Fibroblast of lung (primary cell): ENCODE data around the gene RBM20. TPM values are rescaled to one million over a fixed set of nuclear protein-coding genes. Genes with fewer than 3 reads are reported as not detected.

Source experiments
- DNase-seq, 2 donors: peaks; one replicate each; pipeline versions ENCODE4 v3.0.0 to v3.0.0-alpha.2; 2010; ENCODE audit warnings: low read depth in 2 of 2
- H2AFZ ChIP-seq: 2 replicates; pipeline ENCODE4 v1.5.1; 2012; ENCODE audit warnings: low read length, control low read depth, inconsistent platforms
- H3K27ac ChIP-seq: 2 replicates; pipeline ENCODE4 v1.5.1; 2011; ENCODE audit warnings: low read length, control low read depth; ENCODE audit not compliant: insufficient read depth
- H3K27me3 ChIP-seq: 2 replicates; pipeline ENCODE4 v1.5.1; 2011; ENCODE audit warnings: mild to moderate bottlenecking, low read length; ENCODE audit not compliant: control insufficient read depth, insufficient read depth
- H3K36me3 ChIP-seq: 2 replicates; pipeline ENCODE4 v1.5.1; 2011; ENCODE audit warnings: low read length; ENCODE audit not compliant: control insufficient read depth, insufficient read depth
- H3K4me1 ChIP-seq: 2 replicates; pipeline ENCODE4 v1.5.1; 2011; ENCODE audit warnings: low read length; ENCODE audit not compliant: control insufficient read depth, insufficient read depth; ENCODE audit errors: extremely low read depth
- H3K4me2 ChIP-seq: 2 replicates; pipeline ENCODE4 v1.5.1; 2011; ENCODE audit warnings: low read length, control low read depth; ENCODE audit not compliant: insufficient read depth; ENCODE audit errors: extremely low read depth
- H3K4me3 ChIP-seq, 4 experiments: fragments of 200-600 bp in 1 of 4; sonication (generic) in 1 of 4; replicated peaks in 1 of 4; 2 replicates each; pipeline ENCODE4 v1.5.1; 2011 to 2016; ENCODE audit warnings: low read length in 4 of 4, low read depth in 3 of 4, mild to moderate bottlenecking in 3 of 4, control low read depth in 2 of 4, inconsistent platforms in 1 of 4, mixed read lengths in 1 of 4; ENCODE audit not compliant: insufficient read depth in 1 of 4; ENCODE audit errors: control extremely low read depth in 1 of 4
- H3K79me2 ChIP-seq: 2 replicates; pipeline ENCODE4 v1.5.1; 2012; ENCODE audit warnings: mild to moderate bottlenecking, low read length, inconsistent platforms; ENCODE audit not compliant: control insufficient read depth, insufficient read depth
- H3K9ac ChIP-seq: 2 replicates; pipeline ENCODE4 v1.5.1; 2011; ENCODE audit warnings: mild to moderate bottlenecking, low read length, control low read depth; ENCODE audit not compliant: insufficient read depth
- H3K9me3 ChIP-seq: 2 replicates; pipeline ENCODE4 v1.5.1; 2012; ENCODE audit warnings: low read depth, low read length; ENCODE audit not compliant: control insufficient read depth, insufficient read depth
- H4K20me1 ChIP-seq: 2 replicates; pipeline ENCODE4 v1.5.1; 2011; ENCODE audit warnings: low read length; ENCODE audit not compliant: control insufficient read depth, insufficient read depth; ENCODE audit errors: extremely low read depth
- CTCF ChIP-seq, 2 donors: IDR thresholded peaks in 1 of 2; conservative IDR thresholded peaks in 1 of 2; 1 replicate in 1 of 2; 2 replicates in 1 of 2; pipeline ENCODE4 v1.5.1; 2011 to 2012; ENCODE audit warnings: low read length in 2 of 2, control low read depth in 1 of 2, inconsistent platforms in 1 of 2, low read depth in 1 of 2, mild to moderate bottlenecking in 1 of 2
- EZH2 ChIP-seq: IDR thresholded peaks from 2 replicates; pipeline ENCODE4 v1.5.1; 2012; ENCODE audit warnings: low read length, control low read depth, mild to moderate bottlenecking; ENCODE audit errors: missing control alignments
- polyA plus RNA-seq, 2 donors: library from polyadenylated mRNA; depleted of rRNA in 1 of 2; stranded (reverse) in 1 of 2; unstranded in 1 of 2; fragments of >200 nt; gene quantifications; 2 replicates each; pipeline ENCODE4 v1.2.1, GENCODE V29; 2011 to 2012; ENCODE audit warnings: missing spikeins in 1 of 2
- total RNA-seq: library from RNA; depleted of rRNA; stranded (reverse); fragments of >200 nt; gene quantifications from 2 replicates; pipeline ENCODE4 v1.2.1, GENCODE V29; 2014

The RBM20 gene
- total and polyA plus RNA-seq, 2 donors (not counting 1 experiment from before 2014, with no cell fraction given): under 0.01 to 0.05 TPM

DNA sequence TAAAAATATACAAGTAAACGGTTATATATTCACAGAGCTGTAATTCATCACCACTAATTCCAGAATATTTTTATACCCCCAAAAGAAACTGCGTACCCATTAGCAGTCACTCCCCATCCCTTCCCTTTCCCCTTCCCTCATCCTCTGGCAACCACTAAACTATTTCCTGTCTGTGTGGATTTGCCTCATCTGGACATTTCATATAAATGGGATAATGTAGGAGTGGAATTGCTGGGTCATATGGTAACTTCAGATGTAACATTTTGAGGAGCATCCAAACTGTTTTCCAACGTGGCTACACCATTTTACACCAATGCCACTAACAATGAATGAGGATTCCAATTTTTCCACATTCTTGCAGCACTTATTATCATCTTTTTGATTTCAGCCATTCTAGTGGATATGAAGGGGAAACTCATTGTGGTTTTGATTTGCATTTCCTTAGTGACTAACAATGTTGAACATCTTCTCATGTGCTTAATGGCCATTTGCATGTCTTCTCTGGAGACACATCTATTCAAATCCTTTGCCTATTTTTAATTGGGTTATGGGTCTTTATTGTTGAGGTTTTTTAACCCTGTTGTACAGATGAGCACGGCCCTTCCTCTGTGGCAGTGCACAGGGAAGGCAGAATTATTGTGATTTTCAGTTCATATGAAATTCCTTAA, 79.2 kb downstream of the RBM20 start:
- H3K4me2 ChIP-seq: no peak overlapping the region
- H2AFZ ChIP-seq: no peak overlapping the region
- TF ChIP-seq CTCF (conservative IDR thresholded peaks at IDR 0.05 in 1 of 2, IDR thresholded peaks at IDR 0.05 in 1 of 2; ENCODE audit: low read depth in 1 of 2, low read length in 2 of 2) (no peak), EZH2 (no peak)
- no peaks in the 10 kb centered on the region for H4K20me1 ChIP-seq
- H3K36me3 ChIP-seq: no peaks in the 10 kb centered on the region
- H3K9ac ChIP-seq: no peak overlapping the region
- H3K9me3 ChIP-seq: no peaks in the 10 kb centered on the region
- H3K4me1 ChIP-seq: no peaks in the 10 kb centered on the region
- no peaks in the 10 kb centered on the region for H3K79me2 ChIP-seq
- no peak for DNase-seq
- no peak overlapping the region for H3K4me3 ChIP-seq
- H3K27ac ChIP-seq: no peak overlapping the region
- H3K27me3 ChIP-seq: peaks cover 4% of the 10 kb centered on the region

DNA sequence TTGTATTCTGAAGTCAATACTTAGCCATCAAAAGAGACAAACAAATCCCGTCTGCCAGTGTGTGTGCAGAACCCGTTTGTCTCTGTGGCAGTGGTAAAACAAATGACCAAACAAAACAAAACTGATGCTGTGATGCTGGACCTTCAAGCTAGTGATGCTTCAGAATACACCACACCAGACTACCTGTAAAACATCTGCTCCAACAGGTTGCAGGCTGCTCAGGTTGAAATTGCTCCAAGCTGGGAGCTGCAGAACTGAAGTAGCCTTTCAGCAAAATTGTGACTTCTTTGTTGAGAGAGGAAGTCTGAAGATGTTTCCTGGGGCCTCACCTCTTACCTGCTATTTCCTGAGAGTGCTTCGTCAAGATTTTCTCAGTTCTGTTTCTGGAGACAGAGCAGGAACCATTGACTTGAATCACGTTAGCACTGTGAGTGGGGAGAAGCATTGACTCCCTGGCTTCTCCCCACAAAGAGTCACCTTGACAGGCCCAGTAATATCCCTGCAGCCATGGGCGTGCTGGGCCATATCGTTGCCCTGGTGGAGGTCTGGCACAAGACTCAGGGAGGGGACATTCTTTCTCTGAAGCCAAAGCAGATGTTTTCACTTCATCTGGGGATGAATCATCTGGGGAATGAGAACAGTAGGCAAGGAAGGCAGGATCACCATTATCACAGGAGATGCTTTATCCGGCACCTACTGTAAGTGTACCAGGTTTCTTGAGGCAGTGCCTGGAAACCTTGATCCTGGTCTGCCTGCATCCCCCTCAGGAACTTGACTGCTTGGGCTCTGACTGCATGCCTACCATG, 80.2 kb downstream of the RBM20 start:
- Histone ChIP-seq H3K4me2 (no peak overlapping the region), H2AFZ (no peak overlapping the region), H3K9me3 (no peaks in the 10 kb centered on the region), H3K27me3 (peaks cover 4% of the 10 kb centered on the region), H3K79me2 (no peaks in the 10 kb centered on the region), H4K20me1 (no peaks in the 10 kb centered on the region), H3K27ac (no peak overlapping the region), H3K9ac (no peak overlapping the region), H3K36me3 (no peaks in the 10 kb centered on the region), H3K4me1 (no peaks in the 10 kb centered on the region), H3K4me3 (no peak overlapping the region)
- no peak for DNase-seq
- TF ChIP-seq EZH2 (no peak), CTCF (conservative IDR thresholded peaks at IDR 0.05 in 1 of 2, IDR thresholded peaks at IDR 0.05 in 1 of 2; ENCODE audit: low read depth in 1 of 2, low read length in 2 of 2) (no peak)

DNA sequence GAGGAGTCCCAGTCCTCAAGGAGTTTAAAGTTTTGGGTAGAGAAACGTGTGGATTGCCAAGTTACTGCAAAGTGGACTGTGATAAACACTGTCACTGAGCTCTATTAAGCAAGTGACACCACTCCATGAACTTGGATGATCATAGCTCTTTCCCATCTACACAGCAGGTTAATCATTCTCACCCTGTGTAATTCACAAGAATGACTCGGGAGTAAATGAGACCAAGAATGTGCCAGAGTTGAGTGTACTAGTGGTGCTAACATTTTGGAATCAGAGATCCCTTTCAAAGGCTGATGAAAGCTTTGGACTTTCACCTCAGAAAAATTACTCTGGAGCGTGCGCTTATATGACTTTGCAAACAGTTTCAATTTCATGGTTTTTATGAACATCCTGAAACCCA, 80.8 kb downstream of the RBM20 start:
- no peaks in the 10 kb centered on the region for H3K4me1 ChIP-seq
- no peak overlapping the region for H3K4me3 ChIP-seq
- no peak overlapping the region for H3K4me2 ChIP-seq
- no peaks in the 10 kb centered on the region for H3K9me3 ChIP-seq
- H3K9ac ChIP-seq: no peak overlapping the region
- TF ChIP-seq EZH2 (no peak), CTCF (conservative IDR thresholded peaks at IDR 0.05 in 1 of 2, IDR thresholded peaks at IDR 0.05 in 1 of 2; ENCODE audit: low read depth in 1 of 2, low read length in 2 of 2) (no peak)
- H3K27ac ChIP-seq: no peak overlapping the region
- H2AFZ ChIP-seq: no peak overlapping the region
- no peak for DNase-seq
- no peaks in the 10 kb centered on the region for H3K79me2 ChIP-seq
- H3K36me3 ChIP-seq: no peaks in the 10 kb centered on the region
- peaks cover 4% of the 10 kb centered on the region for H3K27me3 ChIP-seq
- H4K20me1 ChIP-seq: no peaks in the 10 kb centered on the region
